Stimulated activated memory B cell treated with anti-CD40 and anti-IgM and Interleukin-4, amounts not matched to agents 10 μg/mL and 1 μg/mL and 100 μg/mL, for 72 hours (primary cell): ENCODE data around the gene SFXN4.
A peak's percentile ranks its signal among the peaks of the same experiment; 100 is the strongest.

Experiments
- ATAC-seq: fragments of 150-1000 bp; cut with Tn5 transposase; 2 replicates; pipeline ENCODE4 v1.10.0; 2021
- H3K27ac Mint-ChIP-seq: one replicate; pipeline ENCODE4 v1.8.0; 2022; ENCODE audit warnings: mild to moderate bottlenecking, mixed read lengths
- H3K27me3 Mint-ChIP-seq: one replicate; pipeline ENCODE4 v1.8.0; 2022; ENCODE audit warnings: mixed read lengths
- H3K36me3 Mint-ChIP-seq: one replicate; pipeline ENCODE4 v1.8.0; 2022; ENCODE audit warnings: mixed read lengths
- H3K4me1 Mint-ChIP-seq: one replicate; pipeline ENCODE4 v1.8.0; 2022; ENCODE audit warnings: mixed read lengths
- H3K4me3 Mint-ChIP-seq: one replicate; pipeline ENCODE4 v1.8.0; 2022; ENCODE audit warnings: mild to moderate bottlenecking, moderate library complexity, mixed read lengths
- H3K9me3 Mint-ChIP-seq: one replicate; pipeline ENCODE4 v1.8.0; 2022; ENCODE audit warnings: mixed read lengths

The SFXN4 gene

DNA sequence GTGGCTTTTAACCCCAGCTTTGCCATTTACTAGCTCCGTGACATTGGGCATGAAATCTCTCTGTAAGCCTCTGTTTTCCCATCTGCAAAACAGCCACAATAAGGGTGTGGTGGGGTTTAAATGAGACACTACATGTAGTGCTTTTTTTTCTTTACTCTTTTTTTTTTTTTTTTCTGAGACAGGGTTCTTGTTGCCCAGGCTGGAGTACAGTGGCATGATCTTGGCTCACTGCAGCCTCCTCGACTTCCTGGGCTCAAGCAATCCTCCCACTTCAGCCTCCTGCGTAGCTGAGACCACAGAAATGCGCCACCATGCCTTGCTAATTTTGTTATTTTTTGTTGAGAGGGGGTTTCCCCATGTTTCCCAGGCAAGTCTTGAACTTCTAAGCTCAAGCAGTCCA, 69.9 kb downstream of the SFXN4 start:
- Mint-ChIP-seq H3K4me3 (no peak overlapping the region), H3K9me3 (no peaks in the 10 kb centered on the region), H3K27ac (peak overlapping the region; percentile 32), H3K27me3 (no peaks in the 10 kb centered on the region), H3K36me3 (no peaks in the 10 kb centered on the region), H3K4me1 (peaks cover 16% of the 10 kb centered on the region)
- ATAC-seq, result no peak

DNA sequence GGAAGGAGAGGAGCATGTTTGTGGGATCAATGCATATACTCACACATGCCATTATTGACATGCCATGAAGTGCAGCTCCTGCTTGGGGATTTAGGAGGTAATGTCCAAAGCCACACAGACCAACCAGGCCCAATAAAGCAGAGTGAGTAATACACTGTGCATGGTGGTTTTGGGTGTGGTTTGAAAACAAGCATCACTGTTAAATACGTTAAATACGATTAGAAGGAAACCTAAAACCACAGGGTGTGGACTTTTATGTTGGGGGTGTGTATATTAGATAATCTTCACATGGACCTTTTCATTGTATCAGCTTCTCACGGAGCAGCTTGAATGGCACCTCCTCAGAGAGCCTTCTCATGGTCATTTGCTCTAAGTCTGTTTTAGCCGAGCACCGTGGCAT, 74.5 kb downstream of the SFXN4 start:
- ATAC-seq, result peak; percentile 82
- Mint-ChIP-seq H3K27ac (peak overlapping the region; percentile 56), H3K36me3 (no peaks in the 10 kb centered on the region), H3K9me3 (no peaks in the 10 kb centered on the region), H3K27me3 (no peaks in the 10 kb centered on the region), H3K4me3 (no peak overlapping the region), H3K4me1 (peaks cover 34% of the 10 kb centered on the region)
